OCI-LY3 (cell line): ENCODE data around the gene SULT1A1.

ENCODE experiments used
- H2AFZ ChIP-seq: fragments of 200-600, 300-600 bp; shearing (Covaris generic); 2 replicates; pipeline ENCODE4 v1.6.0; 2014; ENCODE audit warnings: antibody characterized with exemption, low read depth, low read length
- H3K27ac ChIP-seq: fragments of 200-600, 300-600 bp; sonication (generic); 2 replicates; pipeline ENCODE4 v1.5.1; 2014; ENCODE audit warnings: mild to moderate bottlenecking, low read length, moderate library complexity, mixed read lengths
- H3K27me3 ChIP-seq: fragments of 200-600, 300-600 bp; sonication (generic); 2 replicates; pipeline ENCODE4 v1.6.1; 2014; ENCODE audit warnings: low read depth, low read length, mixed read lengths
- H3K36me3 ChIP-seq: fragments of 200-600, 300-600 bp; sonication (generic); replicated peaks from 2 replicates; pipeline ENCODE3; 2014; ENCODE audit warnings: low read depth, low read length, mixed read lengths
- H3K4me1 ChIP-seq: fragments of 300-600, 200-600 bp; sonication (generic); 2 replicates; pipeline ENCODE4 v1.6.1; 2014; ENCODE audit warnings: low read length, mixed read lengths
- H3K4me2 ChIP-seq: fragments of 200-600, 300-600 bp; sonication (generic); 2 replicates; pipeline ENCODE4 v1.6.1; 2014; ENCODE audit warnings: low read length, mixed read lengths
- H3K4me3 ChIP-seq: fragments of 300-600, 200-600 bp; sonication (generic); 2 replicates; pipeline ENCODE4 v1.5.1; 2014; ENCODE audit warnings: antibody characterized with exemption, mild to moderate bottlenecking, low read length, moderate library complexity
- H3K79me2 ChIP-seq: fragments of 300-600, 200-600 bp; shearing (Covaris generic); 2 replicates; pipeline ENCODE4 v1.6.1; 2014; ENCODE audit warnings: mild to moderate bottlenecking, low read length, mixed read lengths
- H3K9ac ChIP-seq: fragments of 300-600, 200-600 bp; shearing (Covaris generic); 2 replicates; pipeline ENCODE4 v1.6.0; 2014; ENCODE audit warnings: mild to moderate bottlenecking, low read length, moderate library complexity
- H3K9me3 ChIP-seq: fragments of 200-600, 300-600 bp; shearing (Covaris generic); 2 replicates; pipeline ENCODE4 v1.6.1; 2014; ENCODE audit warnings: low read length, mixed read lengths; ENCODE audit not compliant: insufficient read depth
- H4K20me1 ChIP-seq: fragments of 200-600, 300-600 bp; sonication (generic); 2 replicates; pipeline ENCODE4 v1.6.1; 2016; ENCODE audit warnings: low read length, mixed read lengths; ENCODE audit not compliant: insufficient read depth
- EZH2phosphoT487 ChIP-seq: fragments of 200-600 bp; shearing (Covaris generic); IDR thresholded peaks from 2 replicates; pipeline ENCODE4 v1.6.1; 2018; ENCODE audit warnings: antibody characterized with exemption, mixed run types, low read depth
- TF ChIP-seq, protein P1 (sequence below): fragments of 200-600, 300-600 bp; sonication (generic); IDR thresholded peaks from 2 replicates; pipeline ENCODE4 v1.5.1; 2014; ENCODE audit warnings: antibody characterized with exemption, low read length, low read depth

The SULT1A1 gene

DNA sequence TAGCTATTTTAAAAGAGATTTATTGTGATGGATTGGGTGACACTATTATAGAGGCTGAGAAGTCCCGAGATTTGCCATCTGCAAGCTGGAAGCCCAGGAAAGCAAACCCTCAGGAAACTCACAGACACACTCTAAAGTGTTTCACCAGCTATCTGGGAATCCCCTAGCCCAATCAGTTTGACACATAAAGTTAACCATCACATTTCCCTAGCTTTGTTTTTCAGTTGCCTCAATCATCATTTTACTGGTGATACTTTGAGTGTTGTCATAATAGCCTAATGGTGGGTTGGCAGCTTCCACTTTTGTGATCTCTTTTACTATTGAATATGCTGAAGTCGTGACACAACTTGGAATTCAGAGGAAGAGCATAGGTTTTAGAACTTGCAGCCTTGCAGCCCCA is 54.3 kb downstream of the SULT1A1 start:
- Histone ChIP-seq H3K27ac (no peak overlapping the region), H3K36me3 (peaks cover 26% of the 10 kb centered on the region), H3K27me3 (no peaks in the 10 kb centered on the region), H3K4me3 (no peak overlapping the region), H3K9me3 (no peaks in the 10 kb centered on the region), H3K4me2 (no peak overlapping the region), H4K20me1 (no peaks in the 10 kb centered on the region), H2AFZ (no peak overlapping the region), H3K79me2 (peaks cover 21% of the 10 kb centered on the region), H3K9ac (no peak overlapping the region), H3K4me1 (peaks cover 28% of the 10 kb centered on the region)
- TF ChIP-seq EZH2phosphoT487: no peak
- TF ChIP-seq, protein P1, sequence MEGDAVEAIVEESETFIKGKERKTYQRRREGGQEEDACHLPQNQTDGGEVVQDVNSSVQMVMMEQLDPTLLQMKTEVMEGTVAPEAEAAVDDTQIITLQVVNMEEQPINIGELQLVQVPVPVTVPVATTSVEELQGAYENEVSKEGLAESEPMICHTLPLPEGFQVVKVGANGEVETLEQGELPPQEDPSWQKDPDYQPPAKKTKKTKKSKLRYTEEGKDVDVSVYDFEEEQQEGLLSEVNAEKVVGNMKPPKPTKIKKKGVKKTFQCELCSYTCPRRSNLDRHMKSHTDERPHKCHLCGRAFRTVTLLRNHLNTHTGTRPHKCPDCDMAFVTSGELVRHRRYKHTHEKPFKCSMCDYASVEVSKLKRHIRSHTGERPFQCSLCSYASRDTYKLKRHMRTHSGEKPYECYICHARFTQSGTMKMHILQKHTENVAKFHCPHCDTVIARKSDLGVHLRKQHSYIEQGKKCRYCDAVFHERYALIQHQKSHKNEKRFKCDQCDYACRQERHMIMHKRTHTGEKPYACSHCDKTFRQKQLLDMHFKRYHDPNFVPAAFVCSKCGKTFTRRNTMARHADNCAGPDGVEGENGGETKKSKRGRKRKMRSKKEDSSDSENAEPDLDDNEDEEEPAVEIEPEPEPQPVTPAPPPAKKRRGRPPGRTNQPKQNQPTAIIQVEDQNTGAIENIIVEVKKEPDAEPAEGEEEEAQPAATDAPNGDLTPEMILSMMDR: no peak
